Measurements from ENCODE around the gene PAAF1.

The PAAF1 gene

GRCh38 chr11:73866095-73866579 lies 10.7 kb upstream of the PAAF1 start:
- H3K4me3 ChIP-seq (ENCODE audit: low read length), result no peak overlapping the region
- TF ChIP-seq CTCF (IDR thresholded peaks at IDR 0.05; ENCODE audit: low read depth, low read length, poor library complexity, severe bottlenecking) (no peak), EZH2phosphoT487 (IDR thresholded peaks at IDR 0.05; ENCODE audit: borderline replicate concordance, low read length) (no peak)
- H3K4me1 ChIP-seq (ENCODE audit: control insufficient read depth, low read length), result no peaks in the 10 kb centered on the region
- H3K27me3 ChIP-seq (ENCODE audit: control insufficient read depth, low read length), result no peaks in the 10 kb centered on the region
- H3K36me3 ChIP-seq (ENCODE audit: control insufficient read depth, low read length), result peaks cover 57% of the 10 kb centered on the region
- H3F3A ChIP-seq (ENCODE audit: control insufficient read depth, insufficient read depth), result peaks cover 15% of the 10 kb centered on the region
- H3K79me2 ChIP-seq (ENCODE audit: control insufficient read depth, low read length), result no peaks in the 10 kb centered on the region
- H3K9me3 ChIP-seq (ENCODE audit: control insufficient read depth, insufficient read depth, low read length), result no peaks in the 10 kb centered on the region
- H3K4me2 ChIP-seq (ENCODE audit: low read length), result no peak overlapping the region
- no peaks in the 10 kb centered on the region for H4K20me1 ChIP-seq (ENCODE audit: control insufficient read depth, insufficient read depth, low read depth, low read length)
- H3K9me2 ChIP-seq (replicated peaks; ENCODE audit: control insufficient read depth, low read length), result no peaks in the 10 kb centered on the region
- no peak overlapping the region for H3K27ac ChIP-seq (ENCODE audit: low read depth, low read length)

GRCh38 chr11:73866586-73866996 lies 10.2 kb upstream of the PAAF1 start:
- no peak overlapping the region for H3K4me2 ChIP-seq (ENCODE audit: low read length)
- H3K9me3 ChIP-seq (ENCODE audit: control insufficient read depth, insufficient read depth, low read length), result no peaks in the 10 kb centered on the region
- no peaks in the 10 kb centered on the region for H3K4me1 ChIP-seq (ENCODE audit: control insufficient read depth, low read length)
- no peaks in the 10 kb centered on the region for H3K79me2 ChIP-seq (ENCODE audit: control insufficient read depth, low read length)
- no peak overlapping the region for H3K4me3 ChIP-seq (ENCODE audit: low read length)
- H3K27ac ChIP-seq (ENCODE audit: low read depth, low read length), result no peak overlapping the region
- TF ChIP-seq EZH2phosphoT487 (IDR thresholded peaks at IDR 0.05; ENCODE audit: borderline replicate concordance, low read length), result no peak
- no peak for TF ChIP-seq CTCF (IDR thresholded peaks at IDR 0.05; ENCODE audit: low read depth, low read length, poor library complexity, severe bottlenecking)
- H3K36me3 ChIP-seq (ENCODE audit: control insufficient read depth, low read length), result peaks cover 57% of the 10 kb centered on the region
- H3K9me2 ChIP-seq (replicated peaks; ENCODE audit: control insufficient read depth, low read length), result no peaks in the 10 kb centered on the region
- H3K27me3 ChIP-seq (ENCODE audit: control insufficient read depth, low read length), result no peaks in the 10 kb centered on the region
- peaks cover 15% of the 10 kb centered on the region for H3F3A ChIP-seq (ENCODE audit: control insufficient read depth, insufficient read depth)
- no peaks in the 10 kb centered on the region for H4K20me1 ChIP-seq (ENCODE audit: control insufficient read depth, insufficient read depth, low read depth, low read length)

- Histone ChIP-seq H3K4me1 (ENCODE audit: control insufficient read depth, low read length) (no peaks in the 10 kb centered on the region; the same call in 1 of the 2 replicates), H3F3A (ENCODE audit: control insufficient read depth, insufficient read depth) (peaks cover 15% of the 10 kb centered on the region), H3K27me3 (ENCODE audit: control insufficient read depth, low read length) (no peaks in the 10 kb centered on the region), H3K36me3 (ENCODE audit: control insufficient read depth, low read length) (peaks cover 60% of the 10 kb centered on the region), H3K9me2 (replicated peaks; ENCODE audit: control insufficient read depth, low read length) (no peaks in the 10 kb centered on the region), H3K9me3 (ENCODE audit: control insufficient read depth, insufficient read depth, low read length) (no peaks in the 10 kb centered on the region), H3K27ac (ENCODE audit: low read depth, low read length) (no peak overlapping the region), H3K4me3 (ENCODE audit: low read length) (no peak overlapping the region), H3K79me2 (ENCODE audit: control insufficient read depth, low read length) (peaks cover 13% of the 10 kb centered on the region), H3K4me2 (ENCODE audit: low read length) (no peak overlapping the region), H4K20me1 (ENCODE audit: control insufficient read depth, insufficient read depth, low read depth, low read length) (no peaks in the 10 kb centered on the region)
- TF ChIP-seq EZH2phosphoT487 (IDR thresholded peaks at IDR 0.05; ENCODE audit: borderline replicate concordance, low read length) (no peak), CTCF (IDR thresholded peaks at IDR 0.05; ENCODE audit: low read depth, low read length, poor library complexity, severe bottlenecking) (no peak)
Observed at GRCh38 chr11:73869332-73869949, 7.4 kb upstream of the PAAF1 start.

Data from DOHH2 (cell line).